GM21737 (cell line): ENCODE measurements around the gene RAPGEFL1.
"Not testable (repeated sequence)": the region's sequence is repeated elsewhere in the genome, so short reads cannot be mapped to it uniquely, and the experiment has no call there.

ENCODE experiments used
- ATAC-seq: cut with Tn5 transposase; IDR thresholded peaks from one replicate; pipeline ENCODE4 v1.9.1; 2021; ENCODE audit warnings: mild to moderate bottlenecking, moderate library complexity; ENCODE audit not compliant: unreplicated experiment

Gene RAPGEFL1, protein sequence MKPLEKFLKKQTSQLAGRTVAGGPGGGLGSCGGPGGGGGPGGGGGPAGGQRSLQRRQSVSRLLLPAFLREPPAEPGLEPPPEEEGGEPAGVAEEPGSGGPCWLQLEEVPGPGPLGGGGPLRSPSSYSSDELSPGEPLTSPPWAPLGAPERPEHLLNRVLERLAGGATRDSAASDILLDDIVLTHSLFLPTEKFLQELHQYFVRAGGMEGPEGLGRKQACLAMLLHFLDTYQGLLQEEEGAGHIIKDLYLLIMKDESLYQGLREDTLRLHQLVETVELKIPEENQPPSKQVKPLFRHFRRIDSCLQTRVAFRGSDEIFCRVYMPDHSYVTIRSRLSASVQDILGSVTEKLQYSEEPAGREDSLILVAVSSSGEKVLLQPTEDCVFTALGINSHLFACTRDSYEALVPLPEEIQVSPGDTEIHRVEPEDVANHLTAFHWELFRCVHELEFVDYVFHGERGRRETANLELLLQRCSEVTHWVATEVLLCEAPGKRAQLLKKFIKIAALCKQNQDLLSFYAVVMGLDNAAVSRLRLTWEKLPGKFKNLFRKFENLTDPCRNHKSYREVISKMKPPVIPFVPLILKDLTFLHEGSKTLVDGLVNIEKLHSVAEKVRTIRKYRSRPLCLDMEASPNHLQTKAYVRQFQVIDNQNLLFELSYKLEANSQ

DNA sequence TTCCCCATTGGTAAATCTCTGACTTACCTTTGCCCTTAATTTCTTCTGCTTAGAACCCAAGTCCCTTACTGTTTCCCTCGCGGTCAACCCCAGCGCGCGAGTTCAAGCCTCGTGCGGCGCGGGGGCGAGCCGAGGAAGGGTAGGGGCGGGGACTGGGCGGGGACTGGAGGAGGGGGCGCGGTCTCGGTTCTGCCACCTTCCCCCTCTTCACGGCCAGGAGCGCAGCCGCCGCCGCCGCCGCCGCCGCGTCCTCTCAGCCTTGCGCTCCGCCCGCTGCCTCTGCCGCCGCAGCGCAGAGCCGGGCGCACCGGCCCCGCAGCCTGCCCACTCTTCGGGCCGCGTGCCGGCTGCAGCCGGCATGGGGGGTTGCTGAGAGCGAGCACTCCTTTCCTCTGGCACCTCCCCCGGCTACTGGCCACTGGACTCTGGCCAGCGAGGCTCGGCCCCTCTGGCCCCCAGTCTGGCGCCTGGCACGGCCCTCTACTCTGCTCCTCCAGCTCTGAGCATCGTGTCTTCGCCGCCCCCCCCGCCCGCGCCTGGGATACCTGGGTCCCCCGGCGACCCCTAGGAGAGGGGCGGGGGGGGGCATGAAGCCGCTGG lies at the start of gene RAPGEFL1:
Gene RAPGEFL1, plus strand, starts transcription at position 196 of the 600 bp plus-strand sequence. Its CDS starts 392 bp downstream, at position 588.
- ATAC-seq, result no peak

DNA sequence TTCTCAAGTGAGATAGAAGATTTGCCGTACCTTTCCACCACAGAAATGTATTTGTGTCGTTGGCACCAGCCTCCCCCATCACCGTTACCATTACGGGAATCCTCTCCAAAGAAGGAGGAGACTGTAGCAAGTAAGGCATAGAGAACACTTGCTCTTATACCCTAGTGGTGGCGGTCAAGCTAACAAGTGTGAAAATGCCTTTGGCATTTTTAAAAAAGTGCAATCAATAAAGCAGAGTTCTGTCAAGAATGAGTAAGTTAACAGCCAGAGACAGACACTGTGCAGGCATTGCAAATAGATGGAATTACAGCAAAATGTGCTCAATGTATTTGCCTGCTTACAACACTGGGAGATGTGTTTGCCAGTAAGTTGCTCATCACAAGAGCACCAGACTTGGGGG lies 47.8 kb upstream of the RAPGEFL1 start:
- no peak for ATAC-seq

DNA sequence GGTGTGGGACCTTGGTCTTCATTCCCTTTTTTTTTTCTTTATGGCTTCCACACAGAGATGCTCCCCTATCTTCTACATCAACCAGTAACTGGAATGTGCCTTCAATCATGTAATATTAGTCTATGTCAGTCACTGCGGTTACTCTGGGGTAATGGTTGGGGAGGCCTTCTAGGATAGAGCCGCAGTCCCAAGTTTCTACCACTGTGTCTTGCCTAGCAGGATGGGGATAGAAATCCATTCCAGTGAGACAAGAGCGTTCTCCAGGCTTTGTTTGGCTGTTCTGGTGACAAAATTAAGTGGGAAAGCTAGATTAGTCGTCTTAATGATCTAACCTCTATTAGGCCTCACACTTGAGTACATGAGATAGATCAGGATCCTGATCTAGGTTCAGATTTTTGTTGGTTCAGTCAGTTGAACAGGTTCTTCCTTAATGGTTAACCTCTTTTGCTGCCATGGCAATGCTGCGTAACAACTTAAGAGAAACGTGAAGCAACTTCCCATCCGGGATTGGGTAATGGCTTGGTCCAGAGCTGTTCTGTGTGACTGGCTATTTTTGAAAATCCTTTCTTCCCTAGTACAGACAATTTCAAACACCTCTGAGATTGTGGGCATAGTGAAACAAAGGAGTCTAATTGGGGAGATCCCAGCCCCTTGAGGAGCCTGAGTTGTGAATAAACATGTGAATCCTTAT lies 46.8 kb upstream of the RAPGEFL1 start:
- ATAC-seq, result no peak

DNA sequence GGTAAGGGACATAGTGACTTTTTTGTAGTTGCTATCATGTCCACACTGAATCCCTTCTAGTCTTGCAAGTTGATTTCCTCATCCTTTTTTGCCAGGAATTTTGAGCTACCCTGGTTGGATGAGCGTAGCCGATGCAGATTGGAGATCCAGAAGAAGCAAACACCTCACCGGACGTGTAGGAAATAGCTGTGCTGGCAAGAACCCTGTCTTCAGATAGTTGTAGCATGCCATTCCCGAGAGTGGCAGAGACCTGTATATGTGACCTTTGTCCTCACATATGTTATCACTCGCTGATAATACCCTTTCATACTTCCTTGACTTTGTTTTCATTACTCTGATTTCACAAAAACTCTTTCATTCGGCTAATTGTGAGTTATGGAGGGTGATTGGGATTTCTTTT lies 43.1 kb upstream of the RAPGEFL1 start:
- no peak for ATAC-seq

DNA sequence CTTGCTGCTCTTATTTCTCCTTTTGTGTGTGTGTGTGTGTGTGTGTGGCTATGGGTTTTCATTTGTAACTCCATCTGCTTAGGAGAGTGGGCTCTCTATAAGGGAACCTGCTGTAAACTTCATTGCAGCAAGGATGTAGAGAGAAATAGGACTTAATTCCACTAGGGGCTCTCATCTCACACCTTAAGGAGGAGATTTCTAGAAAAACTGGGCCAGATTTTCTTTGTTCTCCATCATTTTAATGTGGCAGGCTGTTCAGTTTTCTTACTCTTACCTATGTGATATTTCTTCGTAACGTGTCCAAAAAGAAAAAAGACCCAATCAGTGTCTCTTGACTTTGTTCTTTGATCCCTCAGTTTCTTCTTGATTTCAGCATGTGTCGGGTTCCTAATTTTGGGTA lies 41.5 kb upstream of the RAPGEFL1 start:
- ATAC-seq, result no peak

DNA sequence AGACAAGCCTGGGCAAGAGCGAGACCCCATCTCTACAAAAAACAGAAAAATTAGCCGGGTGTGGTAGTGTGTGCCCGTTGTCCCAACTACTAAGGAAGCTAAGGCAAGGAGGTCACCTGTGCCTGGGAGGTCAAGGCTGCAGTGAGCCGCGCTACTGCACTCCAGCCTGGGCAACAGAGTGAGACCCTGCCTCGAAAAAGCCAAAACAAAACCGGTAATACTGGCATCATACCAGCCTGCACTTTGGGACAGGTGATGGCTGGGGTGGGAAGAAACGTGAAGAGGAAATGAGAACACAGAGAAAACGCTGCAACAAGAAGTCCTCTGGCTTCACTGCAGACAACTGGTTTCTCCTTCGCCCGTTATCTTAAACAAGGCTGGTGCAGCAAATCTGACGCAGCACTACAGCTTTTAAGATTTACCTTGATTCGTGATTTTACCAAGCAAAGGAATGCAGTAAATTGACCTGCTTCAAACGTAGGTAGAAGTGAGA lies 37.7 kb upstream of the RAPGEFL1 start:
- ATAC-seq, result peak; percentile 12

DNA sequence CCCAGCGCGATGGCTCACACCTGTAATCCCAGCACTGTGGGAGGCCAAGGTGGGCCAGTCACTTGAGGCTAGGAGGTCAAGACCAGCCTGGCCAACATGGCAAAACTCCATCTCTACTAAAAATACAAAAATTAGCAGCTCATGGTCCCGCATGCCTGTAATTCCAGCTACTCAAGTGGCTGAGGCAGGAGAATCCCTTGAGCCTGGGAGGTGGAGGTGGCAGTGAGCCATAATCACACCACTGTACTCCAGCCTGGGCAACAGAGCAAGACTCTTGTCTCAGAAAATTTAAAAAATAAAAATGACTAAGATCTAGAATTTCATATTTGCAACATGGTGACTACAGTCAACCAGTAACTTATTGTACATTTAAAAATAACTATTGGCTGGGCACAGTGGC lies 34.1 kb upstream of the RAPGEFL1 start:
- not testable (repeated sequence) for ATAC-seq

DNA sequence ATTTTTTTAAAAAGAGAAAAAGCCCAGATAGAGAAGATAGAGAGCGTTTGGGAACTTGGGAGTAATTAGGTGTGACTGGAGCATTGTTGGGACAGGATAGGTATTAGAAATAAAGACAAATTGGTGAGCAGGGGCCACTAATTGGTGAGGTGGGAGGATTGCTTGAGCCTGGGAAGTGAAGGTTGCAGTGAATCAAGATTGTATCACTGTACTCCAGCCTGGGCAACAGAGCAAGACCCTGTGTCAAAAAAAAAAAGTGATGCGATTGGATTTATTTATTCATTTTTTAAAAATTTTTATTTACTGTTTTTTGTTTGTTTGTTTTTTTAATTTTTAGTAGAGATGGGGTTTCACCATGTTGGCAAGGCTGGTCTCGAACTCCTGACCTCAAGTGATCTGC lies 31.8 kb upstream of the RAPGEFL1 start:
- no peak for ATAC-seq

DNA sequence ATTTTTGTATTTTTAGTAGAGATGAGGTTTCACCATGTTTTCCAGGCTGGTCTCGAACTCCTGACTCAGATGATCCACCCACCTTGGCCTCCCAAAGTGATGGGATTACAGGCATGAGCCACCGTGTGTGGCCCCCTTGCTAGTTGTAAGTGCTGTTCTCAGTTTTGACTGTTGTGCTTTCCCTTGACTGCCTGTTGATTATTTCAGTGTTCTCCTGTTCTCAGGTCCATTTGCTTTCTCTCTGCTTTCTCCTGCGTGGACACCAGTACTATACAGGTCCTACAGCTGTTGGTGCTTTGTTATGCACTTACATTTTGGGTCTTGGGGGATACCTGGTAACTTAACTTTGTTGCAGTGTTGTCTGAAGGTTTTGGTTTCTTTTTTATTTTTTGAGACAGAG lies 28.7 kb upstream of the RAPGEFL1 start:
- ATAC-seq, result no peak

DNA sequence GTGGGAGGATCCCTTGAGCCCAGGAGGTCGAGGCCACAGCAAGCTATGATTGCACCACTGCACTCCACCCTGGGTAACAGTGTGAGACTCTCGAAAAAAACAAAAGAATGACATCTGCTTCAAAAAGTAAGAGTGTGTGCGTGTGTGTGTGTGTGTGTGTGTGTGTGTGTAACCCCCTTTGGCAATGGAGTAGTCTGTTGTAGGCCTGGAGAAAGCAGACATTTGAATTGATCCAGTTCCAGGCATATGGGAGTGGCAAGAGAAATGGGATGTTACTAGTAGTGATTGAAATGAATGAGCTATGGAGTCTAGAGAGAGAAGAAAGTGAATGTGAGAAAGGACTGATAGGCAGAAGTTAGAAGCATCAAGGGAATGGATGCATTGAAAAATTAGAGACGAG lies 27.0 kb upstream of the RAPGEFL1 start:
- ATAC-seq, result no peak

DNA sequence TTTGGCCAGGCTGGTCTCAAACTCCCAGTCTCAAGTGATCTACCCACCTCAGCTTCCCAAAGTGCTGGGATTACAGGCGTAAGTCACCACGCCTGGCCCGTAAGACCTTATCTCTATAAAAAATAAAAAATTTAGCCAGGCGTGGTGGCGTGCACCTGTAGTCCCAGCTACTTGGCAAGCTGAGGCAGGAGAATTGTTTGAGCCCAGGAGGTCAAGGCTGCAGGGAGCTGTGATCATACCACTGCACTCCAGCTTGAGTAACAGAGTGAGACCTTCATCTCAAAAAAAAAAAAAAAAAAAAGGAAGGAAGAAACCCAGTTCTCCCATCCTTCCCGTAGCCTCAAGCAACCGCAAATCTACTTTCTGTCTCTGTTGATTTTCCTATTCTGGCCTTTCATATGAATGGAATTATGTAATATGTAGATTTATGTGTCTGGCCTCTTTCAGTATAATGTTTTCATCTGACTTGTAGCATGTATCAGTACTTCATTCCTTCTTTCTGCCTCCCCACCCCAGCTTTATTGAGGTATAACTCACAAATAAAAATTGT lies 25.8 kb upstream of the RAPGEFL1 start:
- ATAC-seq, result no peak

DNA sequence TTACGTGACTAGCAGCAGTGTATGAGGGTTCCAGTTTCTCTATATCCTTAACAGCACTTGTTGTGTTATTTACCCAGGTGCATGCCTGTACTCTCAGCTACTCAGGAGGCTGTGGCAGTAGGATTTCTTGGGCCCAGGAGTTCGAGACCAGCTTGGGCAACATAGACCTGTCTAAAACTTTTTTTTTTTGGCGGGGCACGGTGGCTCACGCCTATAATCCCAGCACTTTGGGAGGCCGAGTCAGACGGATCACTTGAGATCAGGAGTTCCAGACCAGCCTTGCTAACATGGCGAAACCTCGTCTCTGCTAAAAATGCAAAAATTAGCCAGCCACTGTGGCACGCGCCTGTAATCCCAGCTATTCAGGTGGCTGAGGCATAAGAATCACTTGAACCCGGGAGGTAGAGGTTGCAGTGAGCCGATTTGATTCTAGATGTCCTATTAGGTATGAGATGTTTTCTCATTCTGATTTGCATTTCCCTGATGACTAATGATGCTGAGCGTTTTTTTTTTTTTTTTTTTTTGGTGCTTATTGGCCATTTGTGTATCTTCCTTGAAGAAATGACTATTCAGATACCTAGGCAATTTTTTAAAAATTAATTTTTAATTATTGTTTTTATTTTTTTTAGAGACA lies 23.6 kb upstream of the RAPGEFL1 start:
- ATAC-seq, result no peak

DNA sequence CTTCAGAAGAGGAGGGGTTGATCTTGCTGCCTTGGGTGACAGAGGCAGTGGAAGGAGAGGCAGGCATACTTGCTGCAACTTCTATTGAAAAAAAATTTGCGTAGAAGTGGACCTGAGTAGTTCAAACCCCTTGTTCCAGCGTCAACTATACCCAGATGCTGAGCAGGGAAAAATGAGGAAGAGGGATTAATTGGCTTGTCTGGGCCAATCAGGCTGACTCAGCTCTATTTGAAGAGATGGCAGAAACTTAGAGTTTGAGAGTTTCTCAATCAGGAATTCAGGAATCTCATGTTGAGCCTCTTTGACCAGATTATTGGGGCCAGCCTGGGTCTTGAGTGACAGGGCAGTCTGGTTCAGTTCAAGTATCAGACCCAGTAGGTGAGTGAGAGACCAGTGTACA lies 19.3 kb upstream of the RAPGEFL1 start:
- ATAC-seq, result no peak

DNA sequence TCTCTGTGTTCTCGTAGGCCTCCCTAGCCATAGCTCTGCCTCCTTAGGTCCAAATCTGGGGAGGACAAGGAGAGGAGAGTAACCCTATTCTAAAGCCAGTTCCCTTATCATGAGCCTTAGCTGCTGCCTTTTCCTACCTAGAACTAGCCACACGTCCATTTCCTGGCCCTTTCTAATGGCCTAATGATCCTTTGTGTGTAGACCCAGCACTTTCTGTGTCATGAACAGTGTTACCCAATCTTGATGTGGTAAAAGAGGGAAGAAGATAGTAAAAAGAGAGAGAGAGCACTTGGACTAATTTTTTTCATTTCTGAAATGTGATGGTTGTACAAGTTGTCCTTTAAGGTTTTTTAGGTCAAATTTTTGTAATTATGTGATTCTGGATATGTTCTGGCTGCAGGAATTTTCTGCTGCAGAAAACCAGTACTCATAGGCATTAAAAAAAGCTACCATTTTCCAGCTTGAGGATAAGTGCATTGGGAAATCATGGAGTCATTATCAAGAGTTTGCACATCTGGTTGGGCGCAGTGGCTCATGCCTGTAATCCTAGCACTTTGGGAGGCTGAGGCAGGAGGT lies 18.7 kb upstream of the RAPGEFL1 start:
- no peak for ATAC-seq

DNA sequence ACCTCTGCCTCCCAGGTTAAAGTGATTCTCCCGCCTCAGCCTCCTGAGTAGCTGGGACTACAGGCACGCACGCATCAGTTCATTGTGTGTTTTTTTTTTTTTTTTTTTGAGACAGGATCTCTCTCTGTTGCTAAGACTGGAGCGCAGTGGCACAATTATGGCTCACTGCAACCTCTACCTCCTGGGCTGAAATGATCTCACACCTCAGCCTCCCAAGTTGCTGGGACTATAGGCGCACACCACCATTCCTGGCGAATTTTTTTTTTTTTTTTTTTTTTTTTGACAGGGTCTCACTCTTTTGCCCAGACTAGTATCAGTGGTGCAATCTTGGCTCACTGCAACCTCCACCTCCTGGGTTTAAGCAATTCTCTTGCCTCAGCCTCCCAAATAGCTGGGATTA lies 17.8 kb upstream of the RAPGEFL1 start:
- ATAC-seq, result no peak

DNA sequence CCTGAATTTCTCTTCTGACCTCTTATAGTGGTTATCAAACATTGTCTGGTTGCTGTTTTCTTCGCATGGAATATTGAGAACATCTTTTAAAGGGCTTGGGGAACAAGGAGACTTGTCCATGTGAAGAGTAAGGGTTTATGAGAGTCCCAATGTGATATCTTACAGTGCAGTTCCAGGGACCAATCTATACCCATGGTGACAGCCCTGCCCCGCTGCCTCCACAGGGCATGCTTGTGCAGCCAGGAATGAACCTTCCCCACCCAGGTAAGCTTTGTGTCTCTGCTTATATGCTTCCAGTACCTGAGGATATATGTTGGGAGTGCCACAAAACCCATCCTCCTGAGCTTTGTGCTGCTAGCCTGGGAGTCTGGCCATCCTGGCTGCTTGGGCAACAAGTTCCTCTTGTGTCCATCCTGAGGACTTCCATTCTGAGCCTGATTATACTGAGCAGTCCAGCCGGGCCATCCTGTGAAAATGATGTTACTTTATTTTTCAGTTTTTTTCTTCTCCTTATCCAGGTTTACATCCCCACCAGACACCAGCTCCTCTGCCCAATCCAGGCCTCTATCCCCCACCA lies 9.5 kb upstream of the RAPGEFL1 start:
- no peak for ATAC-seq

DNA sequence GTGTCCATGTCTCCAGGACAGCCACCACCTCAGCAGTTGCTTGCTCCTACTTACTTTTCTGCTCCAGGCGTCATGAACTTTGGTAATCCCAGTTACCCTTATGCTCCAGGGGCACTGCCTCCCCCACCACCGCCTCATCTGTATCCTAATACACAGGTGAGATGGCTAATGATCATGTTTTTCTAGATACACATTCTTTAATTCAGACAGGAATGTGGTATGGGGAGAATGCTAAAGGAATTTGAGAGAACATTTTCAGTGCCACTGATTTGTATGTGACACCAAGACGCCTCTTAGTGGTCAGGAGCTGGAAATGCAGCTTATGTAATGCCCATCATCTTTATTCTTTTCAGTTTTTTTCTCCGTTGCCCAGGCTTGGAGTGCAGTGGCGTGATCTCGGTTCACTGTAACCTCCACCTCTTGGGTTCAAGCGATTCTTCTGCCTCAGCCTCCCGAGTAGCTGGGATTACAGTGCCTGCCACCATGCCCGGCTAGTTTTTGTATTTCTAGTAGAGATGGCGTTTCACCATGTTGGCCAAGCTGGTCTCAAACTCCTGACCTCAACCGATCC lies 8.9 kb upstream of the RAPGEFL1 start:
- ATAC-seq, result no peak

DNA sequence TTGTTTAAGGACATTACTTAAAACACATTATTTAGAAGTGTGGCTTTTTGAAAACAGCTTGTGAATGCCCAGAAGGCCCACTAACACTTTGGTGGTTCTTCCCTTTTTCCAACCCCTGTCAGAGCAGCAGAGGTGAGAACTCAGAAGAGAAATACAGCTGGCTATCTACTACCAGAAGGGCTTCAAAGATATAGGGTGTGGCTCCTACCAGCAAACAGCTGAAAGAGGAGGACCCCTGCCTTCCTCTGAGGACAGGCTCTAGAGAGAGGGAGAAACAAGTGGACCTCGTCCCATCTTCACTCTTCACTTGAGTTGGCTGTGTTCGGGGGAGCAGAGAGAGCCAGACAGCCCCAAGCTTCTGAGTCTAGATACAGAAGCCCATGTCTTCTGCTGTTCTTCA lies 6.9 kb upstream of the RAPGEFL1 start:
- no peak for ATAC-seq

DNA sequence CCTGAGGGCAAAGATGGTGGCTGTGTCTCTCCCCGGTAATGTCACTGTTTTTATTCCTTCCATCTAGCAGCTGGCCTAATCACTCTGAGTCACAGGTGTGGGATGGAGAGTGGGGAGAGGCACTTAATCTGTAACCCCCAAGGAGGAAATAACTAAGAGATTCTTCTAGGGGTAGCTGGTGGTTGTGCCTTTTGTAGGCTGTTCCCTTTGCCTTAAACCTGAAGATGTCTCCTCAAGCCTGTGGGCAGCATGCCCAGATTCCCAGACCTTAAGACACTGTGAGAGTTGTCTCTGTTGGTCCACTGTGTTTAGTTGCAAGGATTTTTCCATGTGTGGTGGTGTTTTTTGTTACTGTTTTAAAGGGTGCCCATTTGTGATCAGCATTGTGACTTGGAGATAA lies 5.5 kb upstream of the RAPGEFL1 start:
- no peak for ATAC-seq
